ENCODE data around the gene IL31RA.
"Not testable (repeated sequence)": the region's sequence is repeated elsewhere in the genome, so short reads cannot be mapped to it uniquely, and the experiment has no call there.

Gene IL31RA

GRCh38 chr5:55850839-55851674, at the start of gene IL31RA:
TSS of gene IL31RA (plus strand) at chr5:55851357. CDS start at chr5:55851571, 214 bp downstream.
- DNase-seq (ENCODE audit: low spot score): no peak

GRCh38 chr5:55808814-55809213, 42.3 kb upstream of the IL31RA start:
- not testable (repeated sequence) for DNase-seq (ENCODE audit: low spot score)

GRCh38 chr5:55815939-55816338, 35.2 kb upstream of the IL31RA start:
- not testable (repeated sequence) for DNase-seq (ENCODE audit: low spot score)

DNA sequence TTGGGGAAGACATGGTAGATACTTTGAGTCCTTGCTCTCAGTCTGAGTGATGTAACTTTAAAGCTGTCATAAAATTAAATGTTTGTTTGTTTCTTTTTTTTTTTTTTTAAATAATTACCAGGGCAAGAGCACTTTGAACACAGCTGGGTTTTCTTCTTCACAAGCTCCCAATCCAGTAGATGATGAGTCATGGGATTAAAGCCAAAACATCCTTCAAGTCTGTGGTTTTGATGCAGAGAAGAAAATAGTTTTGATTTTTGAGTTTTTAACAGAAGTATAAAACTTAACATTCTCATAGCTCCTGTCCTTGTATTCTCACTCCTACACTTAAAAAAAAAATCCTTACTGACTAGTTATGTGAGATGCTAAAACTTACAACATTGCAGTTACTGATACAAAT, 34.8 kb upstream of the IL31RA start:
- DNase-seq (ENCODE audit: low spot score): no peak

DNA sequence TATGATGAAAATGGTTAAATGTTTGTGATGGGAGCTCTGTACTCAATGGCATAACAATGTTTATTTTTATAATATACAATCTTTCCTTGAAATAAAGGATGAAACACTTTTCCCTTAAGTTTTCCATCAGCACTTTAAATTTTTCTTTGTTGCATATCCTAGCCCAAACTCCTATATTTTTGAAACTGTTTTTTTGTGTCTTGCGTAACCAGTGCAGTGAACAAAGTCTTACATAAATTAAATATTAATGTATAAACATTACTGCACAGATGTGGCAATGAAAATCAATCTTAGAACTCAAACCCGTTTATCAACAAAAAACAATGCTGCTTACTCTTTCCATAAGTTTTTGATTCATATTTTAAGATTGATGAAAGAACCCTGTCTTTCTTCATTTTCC, 34.1 kb upstream of the IL31RA start:
- DNase-seq (ENCODE audit: low spot score): no peak

- DNase-seq (ENCODE audit: low spot score): no peak
Observed at GRCh38 chr5:55820488-55820887, 30.7 kb upstream of the IL31RA start.

- peak; percentile 58 for DNase-seq (ENCODE audit: low spot score)
Observed at GRCh38 chr5:55821731-55822512, 29.2 kb upstream of the IL31RA start.

GRCh38 chr5:55823151-55823796, 27.9 kb upstream of the IL31RA start:
- DNase-seq (ENCODE audit: low spot score): no peak

DNA sequence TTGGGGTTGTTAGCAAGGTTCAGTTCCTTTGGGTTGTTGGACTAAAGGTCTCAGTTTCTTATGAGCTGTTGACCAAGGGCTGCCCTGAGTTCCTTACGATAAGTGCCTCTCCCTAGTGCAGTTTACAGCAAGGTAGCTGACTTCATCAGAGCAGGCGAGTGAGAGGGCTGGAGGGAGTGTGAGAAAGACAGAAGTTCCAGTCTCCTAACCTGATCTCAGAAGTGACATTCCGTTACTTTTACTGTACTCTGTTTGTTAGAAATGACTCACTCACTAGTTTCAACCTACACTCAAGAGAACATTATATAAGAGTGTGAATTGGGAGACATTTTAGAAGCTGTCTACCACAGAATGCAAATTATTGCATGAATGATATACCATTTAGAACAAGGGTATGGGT, 21.2 kb upstream of the IL31RA start:
- DNase-seq (ENCODE audit: low spot score): no peak

DNA sequence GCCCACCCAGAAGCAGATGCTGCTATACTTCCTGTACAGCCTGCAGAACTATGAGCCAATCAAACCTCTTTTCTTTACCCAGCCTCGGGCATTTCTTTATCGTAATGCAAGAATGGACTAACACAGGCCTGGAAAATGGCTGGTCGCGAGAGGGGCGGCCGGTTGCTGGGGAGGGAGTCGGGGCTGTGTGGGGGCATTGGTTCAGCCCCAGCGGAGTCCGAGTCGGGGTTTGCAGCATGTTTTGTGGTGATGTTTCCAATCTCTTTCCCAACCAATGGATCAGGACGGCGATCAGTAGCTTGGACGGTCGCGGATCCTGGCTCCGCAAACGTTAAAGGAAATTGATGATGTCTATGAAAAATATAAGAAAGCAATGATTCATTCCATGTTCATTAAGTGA, 18.7 kb upstream of the IL31RA start:
- no peak for DNase-seq (ENCODE audit: low spot score)

DNA sequence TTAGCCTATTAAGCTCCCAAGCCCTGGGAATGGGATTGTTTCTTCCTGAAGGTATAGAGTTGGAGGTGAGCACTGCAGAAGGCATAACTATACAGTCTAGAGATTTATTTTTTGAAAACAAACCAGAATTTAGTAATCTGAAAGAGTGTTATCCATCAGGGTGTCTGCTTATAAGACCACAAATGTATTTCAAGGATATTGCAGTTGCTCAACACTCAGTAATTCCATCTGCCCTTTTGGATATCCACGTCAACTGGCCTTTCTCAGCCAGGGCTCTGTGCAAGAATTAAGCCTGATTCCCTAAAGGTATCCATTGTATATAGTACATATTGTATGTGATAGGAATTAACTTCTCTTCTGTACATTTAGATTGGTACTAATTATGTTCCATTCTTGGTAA, 15.0 kb upstream of the IL31RA start:
- DNase-seq (ENCODE audit: low spot score): no peak

DNA sequence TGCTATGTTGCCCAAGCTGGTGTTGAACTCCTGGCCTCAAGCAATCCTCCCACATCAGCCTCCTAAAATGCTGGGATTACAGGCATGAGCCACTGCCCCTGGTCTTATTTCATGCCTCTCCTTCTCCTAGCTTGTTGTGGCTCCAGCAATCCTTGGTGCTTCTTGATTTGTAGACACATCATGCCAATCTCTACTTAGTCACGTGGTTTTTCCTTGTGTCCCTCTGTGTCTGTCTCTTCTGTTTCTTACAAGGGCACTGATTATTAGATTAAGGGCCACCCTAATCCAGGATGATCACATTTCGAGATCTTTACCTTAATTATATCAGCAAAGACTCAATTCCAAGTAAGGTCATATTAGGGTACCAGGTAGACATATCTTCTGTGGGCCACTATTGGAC, 9.2 kb upstream of the IL31RA start:
- DNase-seq (ENCODE audit: low spot score): no peak

GRCh38 chr5:55847837-55848236, 3.3 kb upstream of the IL31RA start:
- DNase-seq (ENCODE audit: low spot score): no peak

DNA sequence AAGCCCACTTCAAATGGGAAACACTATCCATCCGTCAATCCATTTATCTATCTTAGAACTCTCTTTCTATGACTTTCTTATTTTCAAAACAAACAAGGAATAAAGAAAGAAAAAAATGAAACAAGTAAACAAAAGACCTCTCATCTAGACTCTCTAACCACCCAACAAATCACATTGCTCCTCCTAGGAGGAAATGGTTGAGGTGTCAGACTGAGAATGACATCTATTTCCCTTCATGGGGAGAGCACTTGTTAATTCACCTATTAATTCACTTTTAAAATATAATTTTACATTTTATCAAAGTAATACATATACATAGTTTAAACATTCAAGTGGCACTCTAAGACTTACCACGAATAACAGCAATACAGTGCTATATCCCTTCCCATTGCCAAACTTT, 2.4 kb upstream of the IL31RA start:
- no peak for DNase-seq (ENCODE audit: low spot score)

DNA sequence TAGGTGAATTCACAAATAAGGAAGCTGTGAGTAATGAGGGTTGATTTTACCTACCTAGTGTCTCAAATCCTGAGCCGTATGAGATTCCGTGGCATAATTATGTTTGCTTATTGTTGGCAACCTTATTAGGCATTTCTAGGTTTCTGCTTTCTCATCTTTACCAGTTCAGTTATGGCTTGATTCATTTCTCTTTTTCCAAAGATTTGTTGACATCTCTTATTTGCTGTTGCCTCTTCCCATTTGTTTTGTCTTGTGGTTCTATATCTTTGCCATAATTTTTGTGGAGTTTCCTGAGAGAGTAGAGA, 470 bp downstream of the IL31RA start:
- no peak for DNase-seq (ENCODE audit: low spot score)

DNA sequence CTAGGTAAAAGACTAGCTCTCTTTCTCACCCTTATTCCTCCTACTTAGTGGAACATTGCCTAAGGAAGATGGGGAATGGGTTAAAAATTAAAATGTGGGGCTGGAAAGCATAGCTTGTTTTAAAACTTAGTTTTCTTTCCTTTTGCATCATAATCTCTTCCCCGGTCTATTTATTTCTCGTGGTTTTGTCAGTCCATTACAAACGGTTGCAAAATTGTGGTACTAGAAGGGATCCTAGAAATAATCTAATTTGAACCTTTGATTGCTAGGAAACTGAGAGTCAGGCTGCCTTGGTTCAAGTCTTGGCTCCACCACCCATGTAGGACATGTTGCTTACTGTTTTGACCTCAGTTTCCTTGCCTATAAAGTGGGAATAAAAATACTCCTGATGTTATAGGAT, 1.3 kb downstream of the IL31RA start:
- no peak for DNase-seq (ENCODE audit: low spot score)

DNA sequence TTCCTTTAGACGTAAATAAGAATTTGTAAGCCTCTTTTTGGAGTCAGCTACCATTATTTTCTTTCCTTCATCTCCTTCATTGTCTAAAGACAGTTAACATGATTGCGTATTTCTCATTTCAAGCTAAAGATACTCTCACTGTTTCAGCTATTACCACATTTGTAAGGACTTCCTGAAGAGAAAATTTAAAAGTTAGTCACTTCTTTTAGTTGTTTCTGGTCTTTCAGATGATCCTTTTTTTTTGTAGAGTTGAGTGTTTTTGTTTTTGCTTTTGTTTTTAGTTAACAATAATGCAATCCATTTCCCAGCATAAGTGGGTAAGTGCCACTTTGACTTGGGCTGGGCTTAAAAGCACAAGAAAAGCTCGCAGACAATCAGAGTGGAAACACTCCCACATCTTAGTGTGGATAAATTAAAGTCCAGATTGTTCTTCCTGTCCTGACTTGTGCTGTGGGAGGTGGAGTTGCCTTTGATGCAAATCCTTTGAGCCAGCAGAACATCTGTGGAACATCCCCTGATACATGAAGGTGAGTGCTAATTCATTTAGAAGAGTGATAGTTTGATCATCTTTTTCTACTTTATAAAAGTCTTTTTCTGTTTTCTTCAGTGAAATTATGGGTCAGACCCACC, 2.0 kb downstream of the IL31RA start:
- no peak for DNase-seq (ENCODE audit: low spot score)

DNA sequence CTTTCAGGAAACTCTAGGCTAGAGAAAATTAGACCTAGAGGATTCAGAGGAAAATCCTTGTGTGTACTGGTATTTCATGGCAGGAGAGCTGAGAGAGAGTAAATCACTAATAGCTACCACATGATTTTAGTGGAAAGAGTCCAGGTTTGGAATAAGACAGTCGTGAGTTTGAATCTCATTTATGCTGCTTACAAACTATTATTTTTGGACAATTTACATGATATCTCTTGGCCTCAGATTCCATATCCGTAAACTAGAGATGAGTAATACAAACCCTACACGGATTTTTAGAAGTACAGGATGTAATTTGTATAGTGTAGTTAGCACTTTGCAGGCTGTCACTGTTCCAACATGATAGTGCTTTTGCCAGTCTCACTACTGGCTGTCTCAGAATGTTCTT, 2.7 kb downstream of the IL31RA start:
- DNase-seq (ENCODE audit: low spot score): no peak

DNA sequence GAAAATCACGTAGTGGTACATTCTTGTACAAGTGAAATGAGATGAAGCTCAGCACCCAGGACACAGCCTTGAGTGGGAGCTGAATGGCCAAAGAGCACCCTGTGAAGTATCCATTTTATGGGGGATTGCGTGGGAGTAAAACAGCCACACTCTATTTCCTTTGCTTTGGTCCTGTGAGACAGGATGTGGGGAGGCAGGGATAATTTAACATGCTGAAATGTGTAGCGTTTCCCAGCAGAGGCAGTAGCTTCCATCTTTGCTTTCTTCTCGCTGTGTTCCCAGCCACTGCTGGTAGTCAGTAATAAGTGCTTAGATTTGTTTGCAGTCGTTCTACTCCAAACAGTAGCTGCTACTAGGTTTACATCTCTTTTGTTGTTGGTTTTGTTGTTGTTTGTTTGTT, 4.4 kb downstream of the IL31RA start:
- peak; percentile 33 for DNase-seq (ENCODE audit: low spot score)

GRCh38 chr5:55856516-55857246, 5.5 kb downstream of the IL31RA start:
- DNase-seq (ENCODE audit: low spot score): no peak

GRCh38 chr5:55857247-55857640, 6.1 kb downstream of the IL31RA start:
- DNase-seq (ENCODE audit: low spot score): no peak

GRCh38 chr5:55858104-55858503, 6.9 kb downstream of the IL31RA start:
- no peak for DNase-seq (ENCODE audit: low spot score)

All from iPS-NIHi11 (cell line).